ENCODE results near the gene EFCAB6. TPM values are rescaled to one million over a fixed set of nuclear protein-coding genes. Genes with fewer than 3 reads are reported as not detected.

The EFCAB6 gene
- total and polyA plus RNA-seq, 10 donors, result 0.07 to 2.8 (median 0.78) TPM

- intact Hi-C loops (cut with DNase I; ENCODE audit: low total_unique reads), result no loop called here
- TF ChIP-seq CTCF (IDR thresholded peaks at IDR 0.05 in 8 of 11, conservative IDR thresholded peaks at IDR 0.05 in 3 of 11), result no peak
- TF ChIP-seq POLR2AphosphoS5 (IDR thresholded peaks at IDR 0.05), result no peak
- TF ChIP-seq POLR2A (IDR thresholded peaks at IDR 0.05), result no peak
Measured at GRCh38 chr22:43515411-43515810, 296.7 kb downstream of the EFCAB6 start.

DNA sequence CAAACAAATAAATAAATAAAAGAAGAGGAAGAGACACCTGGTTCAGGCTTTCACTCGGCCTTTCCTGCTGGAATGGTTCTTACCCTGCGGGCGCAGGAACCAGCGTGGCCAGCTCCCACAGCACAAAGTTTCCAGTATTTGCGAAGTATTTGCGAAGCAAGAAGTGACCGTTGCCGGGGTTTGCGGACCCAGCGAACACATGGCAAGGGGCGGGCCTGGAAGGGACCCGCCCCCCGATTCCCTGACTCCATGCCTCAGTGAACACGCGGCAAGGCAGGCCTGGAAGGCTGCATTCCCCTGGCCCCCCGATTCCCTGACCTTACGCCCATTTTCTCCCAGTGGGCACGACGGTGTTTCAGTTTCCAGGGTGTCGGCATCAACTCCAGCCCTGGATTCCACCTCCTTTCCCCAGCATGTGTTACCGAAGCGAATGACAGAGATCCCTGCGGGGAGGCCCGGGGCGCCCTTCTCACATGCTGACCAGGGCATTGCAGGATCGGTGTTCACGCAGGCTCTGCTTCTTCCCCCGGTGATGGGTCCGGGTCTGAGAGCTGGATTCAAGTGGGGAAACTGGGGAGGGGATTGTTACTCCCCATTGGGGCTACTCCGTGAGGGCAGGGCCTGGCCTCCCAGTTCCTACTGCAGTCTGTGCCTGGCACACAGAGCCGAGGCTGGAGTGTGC, 297.5 kb downstream of the EFCAB6 start:
- Histone ChIP-seq H3K36me3 (no peaks in the 10 kb centered on the region), H3K4me1 (no peaks in the 10 kb centered on the region), H3K27ac (no peak overlapping the region), H3K27me3 (replicated peaks in 1 of 7) (peaks cover 0 to 45% (median 0%) of the 10 kb centered on the region in 7 donors), H3K9me3 (no peaks in the 10 kb centered on the region), H3K4me3 (no peak overlapping the region)
- 79 to 88% (median 84%) methylated on average over 30 to 31 of the region's 31 CpGs for WGBS, 5 donors
- no peak for DNase-seq
- TF ChIP-seq POLR2A (IDR thresholded peaks at IDR 0.05), result no peak
- TF ChIP-seq POLR2AphosphoS5 (IDR thresholded peaks at IDR 0.05), result no peak
- no peak for TF ChIP-seq CTCF (IDR thresholded peaks at IDR 0.05 in 8 of 11, conservative IDR thresholded peaks at IDR 0.05 in 3 of 11)
- intact Hi-C loops (cut with DNase I; ENCODE audit: low total_unique reads), result no loop called here

More at GRCh38 chr22:43515411-43515810, 296.7 kb downstream of the EFCAB6 start:
- no peak overlapping the region for H3K4me3 ChIP-seq
- 75 to 85% (median 82%) methylated on average over 6 to 8 of the region's 8 CpGs for WGBS, 5 donors
- H3K9me3 ChIP-seq, result no peaks in the 10 kb centered on the region
- no peaks in the 10 kb centered on the region for H3K36me3 ChIP-seq
- no peak overlapping the region for H3K27ac ChIP-seq
- H3K27me3 ChIP-seq (replicated peaks in 1 of 7), result peaks cover 0 to 40% (median 0%) of the 10 kb centered on the region in 7 donors
- DNase-seq, result no peak
- H3K4me1 ChIP-seq, result no peaks in the 10 kb centered on the region

- no peak for DNase-seq
- no peaks in the 10 kb centered on the region for H3K9me3 ChIP-seq
- TF ChIP-seq POLR2AphosphoS5 (IDR thresholded peaks at IDR 0.05) (no peak), POLR2A (IDR thresholded peaks at IDR 0.05) (no peak), CTCF (IDR thresholded peaks at IDR 0.05 in 8 of 11, conservative IDR thresholded peaks at IDR 0.05 in 3 of 11) (no peak)
- H3K4me3 ChIP-seq, result no peak overlapping the region
- intact Hi-C loops (cut with DNase I; ENCODE audit: low total_unique reads), result no loop called here
- 71 to 81% (median 78%) methylated on average over 8 of the region's 8 CpGs for WGBS, 5 donors
- H3K27ac ChIP-seq, result no peak overlapping the region
- H3K27me3 ChIP-seq (replicated peaks in 1 of 7), result peaks cover 0 to 45% (median 0%) of the 10 kb centered on the region in 7 donors
- H3K36me3 ChIP-seq, result no peaks in the 10 kb centered on the region
- H3K4me1 ChIP-seq, result no peaks in the 10 kb centered on the region
Measured at GRCh38 chr22:43512279-43512678, 299.8 kb downstream of the EFCAB6 start.

DNA sequence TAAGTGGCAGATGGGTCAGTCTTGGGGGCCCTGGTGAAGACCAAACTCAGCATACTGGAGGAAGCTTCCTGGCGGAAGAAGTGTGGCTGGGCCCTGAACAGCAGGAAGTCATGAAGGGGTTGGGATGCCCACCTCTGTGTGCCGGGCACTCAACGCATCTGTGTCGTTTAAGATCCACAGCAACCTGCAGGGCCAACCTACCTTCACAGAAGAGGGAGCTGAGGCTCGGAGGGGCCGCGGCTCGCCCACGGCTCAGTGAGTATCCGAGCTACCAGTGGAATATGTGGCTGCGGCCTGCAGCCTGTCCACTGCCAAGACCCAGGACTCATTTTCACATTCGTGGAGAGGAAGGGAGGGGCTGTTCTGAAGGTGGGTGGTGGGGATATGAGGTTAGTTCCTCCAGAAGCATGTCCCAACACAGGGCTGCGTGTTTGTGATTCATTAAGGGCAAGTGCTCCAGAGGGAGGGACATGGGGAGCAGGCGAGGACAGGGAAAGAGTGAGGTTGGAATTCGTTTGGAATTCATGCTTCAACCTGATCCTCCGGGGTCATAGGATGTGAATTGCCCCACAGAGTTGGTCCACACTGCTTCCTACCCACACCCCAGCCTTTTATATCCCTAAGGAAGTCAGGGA, 300.7 kb downstream of the EFCAB6 start:
- no peak overlapping the region for H3K4me3 ChIP-seq
- H3K9me3 ChIP-seq, result no peaks in the 10 kb centered on the region
- WGBS, 5 donors, result 71 to 82% (median 78%) methylated on average over 14 to 16 of the region's 16 CpGs
- no peak overlapping the region for H3K27ac ChIP-seq
- H3K27me3 ChIP-seq (replicated peaks in 1 of 7), result peaks cover 0 to 36% (median 0%) of the 10 kb centered on the region in 7 donors
- H3K4me1 ChIP-seq, result no peaks in the 10 kb centered on the region
- no peaks in the 10 kb centered on the region for H3K36me3 ChIP-seq
- no peak for TF ChIP-seq CTCF (IDR thresholded peaks at IDR 0.05 in 8 of 11, conservative IDR thresholded peaks at IDR 0.05 in 3 of 11)
- TF ChIP-seq POLR2A (IDR thresholded peaks at IDR 0.05), result no peak
- TF ChIP-seq POLR2AphosphoS5 (IDR thresholded peaks at IDR 0.05), result no peak
- no peak for DNase-seq
- intact Hi-C loops (cut with DNase I; ENCODE audit: low total_unique reads), result no loop called here
